Chondrocyte (in vitro differentiated cells): ENCODE results near the gene SEMA3A. TPM values are rescaled to one million over a fixed set of nuclear protein-coding genes. Genes with fewer than 3 reads are reported as not detected.

Source experiments
- DNase-seq: peaks from one replicate; pipeline ENCODE4 v3.0.0; 2021; ENCODE audit warnings: mixed read lengths, low spot score
- H3K27ac Mint-ChIP-seq: one replicate; pipeline ENCODE4 v1.8.0; 2021; ENCODE audit warnings: mild to moderate bottlenecking, moderate library complexity, mixed read lengths; ENCODE audit not compliant: unreplicated experiment
- H3K27me3 Mint-ChIP-seq: 2 replicates; pipeline ENCODE4 v1.8.0; 2021; ENCODE audit warnings: low read depth, mixed read lengths
- H3K36me3 Mint-ChIP-seq: 2 replicates; pipeline ENCODE4 v1.8.0; 2021; ENCODE audit warnings: low read depth, mixed read lengths
- H3K4me1 Mint-ChIP-seq: 2 replicates; pipeline ENCODE4 v1.8.0; 2021; ENCODE audit warnings: low read depth, mild to moderate bottlenecking, mixed read lengths
- H3K4me3 Mint-ChIP-seq: one replicate; pipeline ENCODE4 v1.8.0; 2021; ENCODE audit warnings: mild to moderate bottlenecking, moderate library complexity, mixed read lengths; ENCODE audit not compliant: unreplicated experiment
- H3K9me3 Mint-ChIP-seq: 2 replicates; pipeline ENCODE4 v1.8.0; 2021; ENCODE audit warnings: low read depth, mixed read lengths
- total RNA-seq: library from RNA; stranded (reverse); gene quantifications from 3 replicates; pipeline ENCODE4 v1.2.1, GENCODE V29; 2021
- TF ChIP-seq, protein P1 (sequence below): fragments of 200-600 bp; sonication (generic); IDR thresholded peaks from 2 replicates; pipeline ENCODE4 v1.5.0; 2021; ENCODE audit warnings: antibody characterized with exemption, mild to moderate bottlenecking, moderate library complexity

The SEMA3A gene
- total RNA-seq, 1 donor from 2014 or later, result 0.65 TPM

DNA sequence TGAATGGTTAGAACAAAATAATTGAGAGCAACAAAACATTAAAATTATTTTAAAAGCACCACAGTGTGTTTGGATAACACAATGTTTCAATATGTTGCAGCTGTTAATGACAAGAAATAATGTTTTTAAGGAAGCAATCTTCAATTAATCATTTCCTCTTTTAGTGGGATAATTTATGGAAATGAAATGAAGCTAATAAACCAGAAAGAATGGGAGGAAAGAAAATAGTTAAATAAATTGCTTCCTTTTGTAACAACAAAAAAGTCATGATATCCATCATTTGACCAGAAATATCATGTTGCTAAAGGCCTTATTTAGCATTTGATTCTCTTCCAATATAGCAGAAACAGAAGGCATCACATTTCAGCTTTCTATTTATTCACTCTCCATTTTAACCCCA lies 224.5 kb downstream of the SEMA3A start:
- H3K9me3 Mint-ChIP-seq, result no peaks in the 10 kb centered on the region
- no peak for DNase-seq
- H3K36me3 Mint-ChIP-seq, result no peaks in the 10 kb centered on the region
- peaks cover 5% of the 10 kb centered on the region for H3K4me1 Mint-ChIP-seq
- no peaks in the 10 kb centered on the region for H3K27me3 Mint-ChIP-seq
- no peak overlapping the region for H3K27ac Mint-ChIP-seq
- TF ChIP-seq, protein P1, sequence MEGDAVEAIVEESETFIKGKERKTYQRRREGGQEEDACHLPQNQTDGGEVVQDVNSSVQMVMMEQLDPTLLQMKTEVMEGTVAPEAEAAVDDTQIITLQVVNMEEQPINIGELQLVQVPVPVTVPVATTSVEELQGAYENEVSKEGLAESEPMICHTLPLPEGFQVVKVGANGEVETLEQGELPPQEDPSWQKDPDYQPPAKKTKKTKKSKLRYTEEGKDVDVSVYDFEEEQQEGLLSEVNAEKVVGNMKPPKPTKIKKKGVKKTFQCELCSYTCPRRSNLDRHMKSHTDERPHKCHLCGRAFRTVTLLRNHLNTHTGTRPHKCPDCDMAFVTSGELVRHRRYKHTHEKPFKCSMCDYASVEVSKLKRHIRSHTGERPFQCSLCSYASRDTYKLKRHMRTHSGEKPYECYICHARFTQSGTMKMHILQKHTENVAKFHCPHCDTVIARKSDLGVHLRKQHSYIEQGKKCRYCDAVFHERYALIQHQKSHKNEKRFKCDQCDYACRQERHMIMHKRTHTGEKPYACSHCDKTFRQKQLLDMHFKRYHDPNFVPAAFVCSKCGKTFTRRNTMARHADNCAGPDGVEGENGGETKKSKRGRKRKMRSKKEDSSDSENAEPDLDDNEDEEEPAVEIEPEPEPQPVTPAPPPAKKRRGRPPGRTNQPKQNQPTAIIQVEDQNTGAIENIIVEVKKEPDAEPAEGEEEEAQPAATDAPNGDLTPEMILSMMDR, result no peak
- H3K4me3 Mint-ChIP-seq, result no peak overlapping the region

DNA sequence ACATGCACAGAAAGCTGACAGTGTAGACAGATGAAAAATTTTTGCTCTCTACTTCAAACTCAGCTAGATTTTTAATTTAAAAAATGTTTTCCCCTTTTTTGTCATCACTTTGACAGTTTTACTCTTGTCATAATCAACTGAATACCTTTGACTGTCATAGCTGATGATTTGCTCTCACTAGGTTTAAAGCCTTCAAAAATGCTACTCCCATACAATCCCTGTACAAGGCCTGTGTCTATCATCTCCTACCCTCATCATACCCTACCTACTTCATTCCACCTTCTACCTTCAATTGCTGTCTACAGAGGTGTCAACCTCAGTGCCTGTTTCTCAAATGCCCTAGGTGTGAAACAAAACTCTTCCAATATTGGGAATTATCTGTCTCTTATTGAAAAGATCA lies 230.3 kb downstream of the SEMA3A start:
- TF ChIP-seq, protein P1, result no peak
- no peak overlapping the region for H3K4me3 Mint-ChIP-seq
- H3K36me3 Mint-ChIP-seq, result no peaks in the 10 kb centered on the region
- H3K4me1 Mint-ChIP-seq, result no peaks in the 10 kb centered on the region
- no peaks in the 10 kb centered on the region for H3K27me3 Mint-ChIP-seq
- no peaks in the 10 kb centered on the region for H3K9me3 Mint-ChIP-seq
- H3K27ac Mint-ChIP-seq, result no peak overlapping the region
- DNase-seq, result no peak

GRCh38 chr7:83957333-83957732 lies 237.3 kb downstream of the SEMA3A start:
- H3K4me1 Mint-ChIP-seq, result no peaks in the 10 kb centered on the region
- no peak for DNase-seq
- no peak overlapping the region for H3K4me3 Mint-ChIP-seq
- H3K9me3 Mint-ChIP-seq, result no peaks in the 10 kb centered on the region
- TF ChIP-seq, protein P1, result no peak
- no peak overlapping the region for H3K27ac Mint-ChIP-seq
- H3K27me3 Mint-ChIP-seq, result no peaks in the 10 kb centered on the region
- no peaks in the 10 kb centered on the region for H3K36me3 Mint-ChIP-seq

- Mint-ChIP-seq H3K36me3 (no peaks in the 10 kb centered on the region), H3K27me3 (no peaks in the 10 kb centered on the region), H3K9me3 (no peaks in the 10 kb centered on the region), H3K4me3 (no peak overlapping the region), H3K4me1 (no peaks in the 10 kb centered on the region), H3K27ac (no peak overlapping the region)
- TF ChIP-seq, protein P1, result no peak
- DNase-seq, result no peak
Measured at GRCh38 chr7:83956104-83956503, 238.5 kb downstream of the SEMA3A start.

DNA sequence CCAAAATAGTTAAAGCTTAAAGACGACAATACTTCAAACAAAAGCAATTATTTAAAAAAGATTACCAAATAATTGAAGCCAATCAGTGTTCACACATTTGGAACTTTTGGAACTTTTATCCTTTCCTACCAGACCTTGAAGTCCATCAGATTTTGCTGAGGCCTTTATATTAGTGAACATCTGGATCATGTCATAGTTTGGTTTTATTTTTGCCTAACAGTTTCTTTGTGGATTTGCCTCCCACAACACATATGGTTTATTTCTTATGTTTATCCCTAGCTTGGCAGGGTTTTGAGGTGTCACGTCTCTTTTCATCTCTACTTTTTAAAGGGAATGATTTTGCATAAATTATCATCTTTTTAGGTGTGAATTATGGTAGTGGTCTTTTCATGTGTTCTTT lies 242.4 kb downstream of the SEMA3A start:
- H3K36me3 Mint-ChIP-seq, result no peaks in the 10 kb centered on the region
- no peak for DNase-seq
- no peak overlapping the region for H3K27ac Mint-ChIP-seq
- H3K9me3 Mint-ChIP-seq, result no peaks in the 10 kb centered on the region
- TF ChIP-seq, protein P1, result no peak
- H3K4me1 Mint-ChIP-seq, result no peaks in the 10 kb centered on the region
- H3K27me3 Mint-ChIP-seq, result no peaks in the 10 kb centered on the region
- no peak overlapping the region for H3K4me3 Mint-ChIP-seq
